H1 (cell line): ENCODE results near the gene CASZ1. TPM values are rescaled to one million over a fixed set of nuclear protein-coding genes. Genes with fewer than 3 reads are reported as not detected.

Experiments used
- CTCF ChIA-PET: fragments of 300-600 bp; sonication (Branson Sonifier 250); formaldehyde crosslinking; loops from one replicate; lab custom pipeline; 2021; ENCODE audit not compliant: partially characterized antibody; lab: Charles Lee
- POLR2A ChIA-PET: fragments of 300-600 bp; sonication (Branson Sonifier 250); formaldehyde crosslinking; loops from one replicate; lab custom pipeline; 2021; ENCODE audit warnings: inconsistent platforms; ENCODE audit not compliant: partially characterized antibody; lab: Charles Lee
- DNase-seq, 2 experiments: peaks; one replicate each; pipeline versions ENCODE4 v3.0.0 to v3.0.0-alpha.2; 2010 to 2022; ENCODE audit warnings: low spot score in 2 of 2, low read depth in 1 of 2, mixed read lengths in 1 of 2
- FAIRE-seq: peaks from 2 replicates; lab custom pipeline; 2011; peaks lifted over from hg19 to GRCh38; lab: Jason Lieb, UNC
- H2AFZ ChIP-seq: 2 replicates; pipeline ENCODE4 v1.8.1; 2012; ENCODE audit warnings: low read length, inconsistent platforms
- H2AK5ac ChIP-seq: 2 replicates; pipeline ENCODE4 v1.6.1; 2013; ENCODE audit warnings: low read depth, low read length
- H2BK120ac ChIP-seq: replicated peaks from 2 replicates; pipeline ENCODE3; 2013; ENCODE audit warnings: low read depth, low read length, inconsistent platforms
- H2BK12ac ChIP-seq: 2 replicates; pipeline ENCODE4 v1.6.1; 2013; ENCODE audit warnings: low read depth, low read length
- H2BK15ac ChIP-seq: 2 replicates; pipeline ENCODE4 v1.6.1; 2013; ENCODE audit warnings: low read length
- H2BK20ac ChIP-seq: 2 replicates; pipeline ENCODE4 v1.6.1; 2013; ENCODE audit warnings: low read length
- H2BK5ac ChIP-seq: 2 replicates; pipeline ENCODE4 v1.6.1; 2013; ENCODE audit warnings: low read depth, low read length
- H3K14ac ChIP-seq: 2 replicates; pipeline ENCODE4 v1.6.1; 2013; ENCODE audit warnings: inconsistent platforms; ENCODE audit not compliant: insufficient read length
- H3K18ac ChIP-seq: 2 replicates; pipeline ENCODE4 v1.6.1; 2013; ENCODE audit warnings: low read length; ENCODE audit errors: extremely low read depth
- H3K23ac ChIP-seq: 2 replicates; pipeline ENCODE4 v1.6.1; 2013; ENCODE audit warnings: inconsistent platforms; ENCODE audit not compliant: insufficient read length
- H3K23me2 ChIP-seq: 2 replicates; pipeline ENCODE4 v1.6.1; 2013; ENCODE audit warnings: low read depth, low read length
- H3K27ac ChIP-seq: 2 replicates; pipeline ENCODE4 v1.6.1; 2011; ENCODE audit warnings: low read depth, low read length, inconsistent platforms
- H3K27me3 ChIP-seq, 4 experiments: replicated peaks in 1 of 4; 1 replicate in 1 of 4; 2 replicates in 3 of 4; pipeline versions ENCODE4 v1.6.1 to v1.8.1; 2011 to 2013; ENCODE audit warnings: low read length in 3 of 4, mild to moderate bottlenecking in 3 of 4, inconsistent platforms in 2 of 4, mixed read lengths in 2 of 4, moderate library complexity in 1 of 4; ENCODE audit not compliant: control insufficient read depth in 3 of 4, insufficient read depth in 3 of 4; ENCODE audit errors: extremely low read depth in 1 of 4
- H3K36me3 ChIP-seq, 4 experiments: 2 replicates each; pipeline versions ENCODE4 v1.6.1 to v1.8.1; 2011 to 2013; ENCODE audit warnings: mild to moderate bottlenecking in 4 of 4, low read length in 3 of 4, moderate library complexity in 2 of 4, control low read depth in 1 of 4, inconsistent platforms in 1 of 4; ENCODE audit not compliant: insufficient read depth in 4 of 4, control insufficient read depth in 2 of 4
- H3K4ac ChIP-seq: replicated peaks from 2 replicates; pipeline ENCODE3; 2013; ENCODE audit warnings: low read length, low read depth, mixed read lengths, inconsistent platforms; ENCODE audit not compliant: insufficient read length
- H3K4me1 ChIP-seq, 4 experiments: replicated peaks in 1 of 4; 1 replicate in 1 of 4; 2 replicates in 3 of 4; pipeline versions ENCODE4 v1.6.1 to v1.8.1; 2011 to 2013; ENCODE audit warnings: low read length in 3 of 4, inconsistent platforms in 2 of 4, mixed read lengths in 1 of 4; ENCODE audit not compliant: insufficient read depth in 4 of 4, control insufficient read depth in 3 of 4
- H3K4me2 ChIP-seq, 2 experiments: 2 replicates each; pipeline versions ENCODE4 v1.6.1 to v1.8.1; 2011 to 2013; ENCODE audit warnings: low read depth in 2 of 2, low read length in 2 of 2, control low read depth in 1 of 2, inconsistent platforms in 1 of 2, mild to moderate bottlenecking in 1 of 2; ENCODE audit not compliant: insufficient read depth in 1 of 2
- H3K4me3 ChIP-seq, 4 experiments: fragments of 200-600, 300-600 bp in 1 of 4; sonication (generic), shearing (Covaris generic), sonication (Bioruptor Twin) in 1 of 4; 2 replicates each; pipeline versions ENCODE4 v1.5.1 to v1.8.1; 2011 to 2016; ENCODE audit warnings: low read length in 4 of 4, low read depth in 3 of 4, control low read depth in 2 of 4, inconsistent platforms in 2 of 4, mild to moderate bottlenecking in 2 of 4, mixed read lengths in 1 of 4, moderate library complexity in 1 of 4; ENCODE audit not compliant: insufficient read depth in 2 of 4; ENCODE audit errors: extremely low read depth in 1 of 4
- H3K56ac ChIP-seq: replicated peaks from 2 replicates; pipeline ENCODE3; 2013; ENCODE audit warnings: low read depth, mild to moderate bottlenecking, mixed read lengths, low read length, inconsistent platforms; ENCODE audit not compliant: insufficient read length
- H3K79me1 ChIP-seq: 2 replicates; pipeline ENCODE4 v1.6.1; 2013; ENCODE audit warnings: low read depth, low read length, control low read depth
- H3K79me2 ChIP-seq, 2 experiments: 2 replicates each; pipeline versions ENCODE4 v1.6.1 to v1.8.1; 2012 to 2013; ENCODE audit warnings: low read length in 2 of 2, mild to moderate bottlenecking in 2 of 2, inconsistent platforms in 1 of 2; ENCODE audit not compliant: insufficient read depth in 2 of 2, control insufficient read depth in 1 of 2
- H3K9ac ChIP-seq, 4 experiments: replicated peaks in 1 of 4; 1 replicate in 1 of 4; 2 replicates in 3 of 4; pipeline versions ENCODE4 v1.6.1 to v1.8.1; 2011 to 2013; ENCODE audit warnings: low read depth in 3 of 4, low read length in 3 of 4, control low read depth in 2 of 4, mild to moderate bottlenecking in 2 of 4, moderate library complexity in 2 of 4, inconsistent platforms in 1 of 4; ENCODE audit errors: extremely low read depth in 1 of 4
- H3K9me3 ChIP-seq, 2 experiments: 2 replicates each; pipeline versions ENCODE4 v1.6.1 to v1.8.1; 2012 to 2013; ENCODE audit warnings: mild to moderate bottlenecking in 2 of 2, moderate library complexity in 2 of 2, control low read depth in 1 of 2, inconsistent platforms in 1 of 2, low read depth in 1 of 2, low read length in 1 of 2, mixed read lengths in 1 of 2; ENCODE audit not compliant: insufficient read depth in 2 of 2
- H4K20me1 ChIP-seq, 2 experiments: replicated peaks in 1 of 2; 2 replicates each; pipeline versions ENCODE3 to v1.8.1; 2011 to 2013; ENCODE audit warnings: inconsistent platforms in 2 of 2, low read length in 2 of 2, mild to moderate bottlenecking in 1 of 2; ENCODE audit not compliant: insufficient read depth in 2 of 2, control insufficient read depth in 1 of 2
- H4K5ac ChIP-seq: 2 replicates; pipeline ENCODE4 v1.6.1; 2013; ENCODE audit warnings: low read length, low read depth, mixed read lengths, inconsistent platforms; ENCODE audit not compliant: insufficient read length
- H4K8ac ChIP-seq: 2 replicates; pipeline ENCODE4 v1.8.0; 2013; ENCODE audit warnings: mild to moderate bottlenecking, moderate library complexity, low read length, inconsistent platforms; ENCODE audit not compliant: insufficient read depth; ENCODE audit errors: extremely low read depth
- H4K91ac ChIP-seq: replicated peaks from 2 replicates; pipeline ENCODE3; 2013; ENCODE audit warnings: low read length, mixed read lengths, inconsistent platforms; ENCODE audit not compliant: insufficient read length
- HDAC6 ChIP-seq: IDR thresholded peaks from one replicate; pipeline ENCODE4 v1.7.1; 2012; ENCODE audit warnings: low read depth, mild to moderate bottlenecking, inconsistent platforms, low read length, moderate library complexity
- KDM4A ChIP-seq: IDR thresholded peaks from one replicate; pipeline ENCODE4 v1.7.1; 2012; ENCODE audit warnings: low read depth, mild to moderate bottlenecking, moderate library complexity, low read length, inconsistent platforms; ENCODE audit not compliant: severe bottlenecking
- MAFK ChIP-seq: IDR thresholded peaks from 2 replicates; pipeline ENCODE4 v1.6.1; 2012; ENCODE audit warnings: low read depth, mild to moderate bottlenecking, improper control_type of control experiment, low read length
- PHF8 ChIP-seq: fragments of 200-600 bp; sonication (generic); conservative IDR thresholded peaks from 2 replicates; pipeline ENCODE4 v1.7.1; 2012; ENCODE audit warnings: low read depth, mild to moderate bottlenecking, inconsistent platforms, low read length, moderate library complexity
- POU5F1 ChIP-seq: IDR thresholded peaks from 2 replicates; pipeline ENCODE4 v1.6.1; 2011; ENCODE audit warnings: low read depth, mild to moderate bottlenecking, low read length, moderate library complexity
- WGBS, 2 experiments: shearing (Covaris generic) in 1 of 2; methylation state at CpG; one replicate each; pipeline versions ENCODE4 v1.1.6 to v1.1.7; 2013 to 2015; ENCODE audit warnings: low lambda C conversion rate in 2 of 2, mixed read lengths in 2 of 2, inconsistent platforms in 1 of 2, low coverage in 1 of 2, missing lambda C conversion rate in 1 of 2; ENCODE audit not compliant: insufficient replicate concordance in 2 of 2, insufficient coverage in 1 of 2, insufficient read length in 1 of 2; ENCODE audit errors: extremely low coverage in 1 of 2, missing lambda C conversion rate in 1 of 2; 5-methylcytosine and 5-hydroxymethylcytosine counted together
- polyA plus RNA-seq, 7 experiments: library from polyadenylated mRNA; depleted of rRNA in 3 of 7; stranded (reverse) in 5 of 7; unstranded in 2 of 7; fragments of >200 nt in 5 of 7; fragments of 200-250 nt in 2 of 7; gene quantifications; 1 replicate in 5 of 7; 2 replicates in 1 of 7; 4 replicates in 1 of 7; pipeline versions ENCODE4 v1.2.1 to v1.2.3, GENCODE V29; 2011 to 2013; ENCODE audit warnings: missing spikeins in 2 of 7, mixed read lengths in 2 of 7
- total RNA-seq: library from RNA; stranded (reverse); fragmentation: NEBNext Ultra II Directional; extraction: Animal tissue kit (Norgen Biotek cat#: 25700); gene quantifications from 2 replicates; pipeline ENCODE4 v1.2.1, GENCODE V29; 2021

The CASZ1 gene
- total and polyA plus RNA-seq, 2 of the 8 experiments (the other 6 are each of a cell fraction or from before 2014, with no cell fraction given) = 4.4 to 7.7 TPM

DNA sequence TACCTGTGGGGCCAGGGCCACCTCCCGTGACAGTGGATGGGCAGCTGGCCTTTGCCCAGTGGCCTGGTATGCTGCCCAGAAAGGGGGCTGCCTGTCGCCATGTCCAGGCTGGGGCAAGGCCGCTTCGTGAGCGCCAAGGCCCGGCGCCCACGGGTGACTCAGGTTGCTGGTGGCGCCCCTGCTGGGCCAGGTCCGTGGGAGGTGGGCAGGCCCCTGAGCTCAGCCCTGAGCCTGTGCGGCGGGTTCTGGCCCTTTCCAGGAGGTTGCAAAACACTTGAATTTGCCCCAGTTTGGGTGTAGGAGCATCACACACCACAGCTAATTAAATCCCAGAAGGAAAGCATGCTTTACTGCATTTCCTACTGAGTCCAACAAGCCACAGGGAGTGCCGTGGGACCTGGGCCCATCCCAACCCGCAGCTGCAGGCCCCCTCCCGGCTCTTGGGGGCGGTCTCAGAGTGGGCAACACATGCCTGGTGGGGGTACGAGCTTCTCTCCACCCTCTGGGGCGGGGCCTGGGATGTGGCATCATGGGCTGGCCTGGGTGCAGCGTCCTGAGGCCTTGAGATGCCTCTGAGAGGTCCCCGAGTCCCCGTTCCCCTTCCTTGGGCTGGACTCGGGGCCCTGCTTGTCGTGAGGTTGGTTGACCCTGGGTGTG, 161.9 kb downstream of the CASZ1 start:
- Histone ChIP-seq H2AK5ac (no peak overlapping the region), H3K23me2 (peaks cover 6% of the 10 kb centered on the region; the same call in 1 of the 2 replicates), H4K20me1 (peaks cover 0 to under 1% of the 10 kb centered on the region in 2 experiments), H2BK20ac (no peak overlapping the region), H4K91ac (no peak overlapping the region), H4K8ac (no peak overlapping the region; the same call in 1 of the 2 replicates), H3K23ac (no peak overlapping the region), H3K9me3 (no peaks in the 10 kb centered on the region), H2BK12ac (peak overlapping the region; percentile 27; the same call in 1 of the 2 replicates), H3K27ac (no peak overlapping the region), H3K4me1 (peaks cover 4 to 36% (median 25%) of the 10 kb centered on the region in 4 experiments), H3K56ac (no peak overlapping the region), H3K4me2 (no peak overlapping the region), H4K5ac (no peak overlapping the region), H2AFZ (no peak overlapping the region), H3K79me2 (no peaks in the 10 kb centered on the region), H3K4me3 (no peak overlapping the region), H3K79me1 (no peaks in the 10 kb centered on the region), H2BK15ac (no peak overlapping the region), H3K27me3 (peaks cover 5 to 18% (median 16%) of the 10 kb centered on the region in 4 experiments), H2BK120ac (no peak overlapping the region), H3K4ac (no peak overlapping the region), H3K18ac (no peak overlapping the region; the same call in none of the 2 replicates), H3K36me3 (no peaks in the 10 kb centered on the region), H2BK5ac (no peak overlapping the region), H3K14ac (no peak overlapping the region), H3K9ac (no peak overlapping the region)
- 81% methylated on average over 20 of the region's 23 CpGs; no CpG with 5 or more reads in 1 of the 2 experiments for WGBS, 2 experiments
- TF ChIP-seq KDM4A (no peak), PHF8 (no peak), MAFK (no peak), POU5F1 (no peak), HDAC6 (no peak)
- ChIA-PET POLR2A (interaction anchor here (0.7 to 1.3 kb wide), 3 partner anchors 8 to 159 kb away, joined by 3 read pairs; no protein-coding TSS in a partner anchor), CTCF (interaction anchor here (0.6 to 1.9 kb wide), 8 partner anchors 10 to 127 kb away, joined by 3 to 5 read pairs (median 4); no protein-coding TSS in a partner anchor)
- FAIRE-seq (no peak), DNase-seq (no peak)
